ENCODE data around the gene RIPK1.

Gene RIPK1

GRCh38 chr6:3125815-3126214 is 57.5 kb downstream of the RIPK1 start:
- no peak overlapping the region for H3K4me3 ChIP-seq (ENCODE audit: low read length)
- no peak for TF ChIP-seq CTCF (IDR thresholded peaks at IDR 0.05; ENCODE audit: insufficient read depth, low read depth, low read length, missing control alignments)
- no peak for DNase-seq (ENCODE audit: low read depth)

- H3K4me3 ChIP-seq (ENCODE audit: low read length): no peak overlapping the region
- TF ChIP-seq CTCF (IDR thresholded peaks at IDR 0.05; ENCODE audit: insufficient read depth, low read depth, low read length, missing control alignments): no peak
- DNase-seq (ENCODE audit: low read depth): no peak
Observed at GRCh38 chr6:3128356-3129108, 60.2 kb downstream of the RIPK1 start.

GRCh38 chr6:3131695-3132094 is 63.4 kb downstream of the RIPK1 start:
- no peak for DNase-seq (ENCODE audit: low read depth)
- no peak overlapping the region for H3K4me3 ChIP-seq (ENCODE audit: low read length)
- no peak for TF ChIP-seq CTCF (IDR thresholded peaks at IDR 0.05; ENCODE audit: insufficient read depth, low read depth, low read length, missing control alignments)

GRCh38 chr6:3133515-3133914 is 65.2 kb downstream of the RIPK1 start:
- H3K4me3 ChIP-seq (ENCODE audit: low read length): no peak overlapping the region
- no peak for DNase-seq (ENCODE audit: low read depth)
- TF ChIP-seq CTCF (IDR thresholded peaks at IDR 0.05; ENCODE audit: insufficient read depth, low read depth, low read length, missing control alignments): no peak

GRCh38 chr6:3135668-3136291 is 67.5 kb downstream of the RIPK1 start:
- DNase-seq (ENCODE audit: low read depth): no peak
- no peak overlapping the region for H3K4me3 ChIP-seq (ENCODE audit: low read length)
- no peak for TF ChIP-seq CTCF (IDR thresholded peaks at IDR 0.05; ENCODE audit: insufficient read depth, low read depth, low read length, missing control alignments)

GRCh38 chr6:3136292-3137011 is 68.2 kb downstream of the RIPK1 start:
- TF ChIP-seq CTCF (IDR thresholded peaks at IDR 0.05; ENCODE audit: insufficient read depth, low read depth, low read length, missing control alignments): no peak
- DNase-seq (ENCODE audit: low read depth): no peak
- H3K4me3 ChIP-seq (ENCODE audit: low read length): no peak overlapping the region

Measured in epithelial cell of esophagus (primary cell).